Stomach (tissue), 9 donors: Measurements from ENCODE around the gene FGF14. TPM values are rescaled to one million over a fixed set of nuclear protein-coding genes. Genes with fewer than 3 reads are reported as not detected.

Experiments used
- DNase-seq, 2 donors: peaks; one replicate each; pipeline versions ENCODE4 v3.0.0 to v3.0.0-alpha.2; 2013 to 2019
- H3K27ac ChIP-seq, 5 donors: fragments of 200-600 bp in 4 of 5; sonication (generic) in 4 of 5; one replicate each; pipeline ENCODE4 v1.5.1; 2013 to 2019; ENCODE audit warnings: mild to moderate bottlenecking in 1 of 5, moderate library complexity in 1 of 5
- H3K27me3 ChIP-seq, 3 donors: fragments of 200-600 bp; sonication (generic); one replicate each; pipeline ENCODE4 v1.5.1; 2017 to 2019; ENCODE audit warnings: mixed run types in 1 of 3
- H3K36me3 ChIP-seq, 4 donors: fragments of 200-600 bp; sonication (generic); 1 replicate in 3 of 4; 2 replicates in 1 of 4; pipeline ENCODE4 v1.5.1; 2016 to 2019
- H3K4me1 ChIP-seq, 4 donors: fragments of 200-600 bp; sonication (generic); one replicate each; pipeline ENCODE4 v1.5.1; 2016 to 2019
- H3K4me3 ChIP-seq, 4 donors: fragments of 200-600 bp; sonication (generic) in 3 of 4; one replicate each; pipeline ENCODE4 v1.5.1; 2016 to 2019; ENCODE audit warnings: mild to moderate bottlenecking in 1 of 4
- H3K9me3 ChIP-seq, 4 donors: fragments of 200-600 bp; sonication (generic); one replicate each; pipeline ENCODE4 v1.5.1; 2016 to 2019
- EP300 ChIP-seq: sonication (generic); formaldehyde crosslinking; IDR thresholded peaks from one replicate; pipeline ENCODE4 v1.6.1; 2017; ENCODE audit warnings: antibody characterized with exemption
- POLR2A ChIP-seq, 4 donors: fragments of 450-650 bp; IDR thresholded peaks; one replicate each; pipeline ENCODE4 v1.6.1; 2016; ENCODE audit warnings: antibody characterized with exemption in 4 of 4, control low read depth in 2 of 4, mild to moderate bottlenecking in 1 of 4, moderate library complexity in 1 of 4
- POLR2AphosphoS5 ChIP-seq, 3 donors: sonication (generic); formaldehyde crosslinking; IDR thresholded peaks; one replicate each; pipeline ENCODE4 v1.6.1; 2016; ENCODE audit warnings: antibody characterized with exemption in 3 of 3
- WGBS, 5 donors: extraction: QIAGEN DNeasy Blood & Tissue Kit in 3 of 5; methylation state at CpG; one replicate each; pipeline versions ENCODE4 v1.1.5 to v1.1.7; 2013 to 2018; 5-methylcytosine and 5-hydroxymethylcytosine counted together
- intact Hi-C: fragments of 100-400 bp; cut with DNase I; formaldehyde crosslinking; loops from one replicate; pipeline ENCODE4 v1.15.1; 2023; ENCODE audit warnings: low total_unique reads
- polyA plus RNA-seq, 3 donors: library from polyadenylated mRNA; stranded (reverse); fragments of 200-250 nt; gene quantifications; one replicate each; pipeline ENCODE4 v1.2.3, GENCODE V29; 2013
- total RNA-seq, 5 donors: library from RNA; depleted of rRNA; stranded (reverse); fragments of >200 nt; gene quantifications; one replicate each; pipeline versions ENCODE4 v1.1.0 to v1.2.3, GENCODE V29; 2014 to 2016
- TF ChIP-seq, protein P1 (sequence below), 7 experiments: fragments of 450-650 bp in 4 of 7; fragments of 200-600 bp in 3 of 7; sonication (generic) in 3 of 7; IDR thresholded peaks; one replicate each; pipeline ENCODE4 v1.5.1; 2016 to 2019; ENCODE audit warnings: antibody characterized with exemption in 7 of 7, control low read depth in 2 of 7, mild to moderate bottlenecking in 1 of 7
- donor health status: healthy with polysubstance abuse.
- donor health status: Bipolar disorder and iron deficiency.
- donor health status: healthy.

FGF14 gene
- total and polyA plus RNA-seq, 8 donors, result 0.08 to 6.6 (median 0.54) TPM

DNA sequence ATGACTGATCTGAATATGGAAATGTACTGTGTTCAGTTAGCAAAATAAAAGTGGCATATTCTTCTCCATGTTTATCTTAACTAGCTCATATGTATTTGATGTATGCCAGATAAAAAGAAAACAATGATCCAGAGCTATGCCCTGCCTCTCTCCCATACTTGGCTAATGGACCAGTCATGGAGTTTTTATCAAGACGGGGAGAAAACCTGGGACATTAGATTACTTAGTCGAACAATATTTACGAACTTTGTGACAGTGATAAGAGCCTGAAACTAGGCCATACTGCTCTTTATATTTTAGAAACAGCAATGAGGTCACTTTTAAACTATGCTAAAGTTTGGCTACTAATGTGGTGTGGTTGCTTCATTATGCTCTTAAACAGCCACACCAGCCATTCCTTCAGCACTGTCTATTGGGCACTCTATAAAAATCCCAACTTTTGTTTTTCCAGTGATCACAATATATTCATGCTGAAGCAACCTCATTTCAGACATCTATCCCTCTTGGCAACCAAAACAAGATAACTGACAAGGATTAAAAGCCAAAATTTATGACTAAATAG, 265.0 kb downstream of the FGF14 start:
- Histone ChIP-seq H3K27me3 (no peaks in the 10 kb centered on the region), H3K27ac (no peak overlapping the region), H3K4me3 (no peak overlapping the region), H3K9me3 (no peaks in the 10 kb centered on the region), H3K4me1 (peaks cover 0 to 13% (median 0%) of the 10 kb centered on the region in 4 donors), H3K36me3 (no peaks in the 10 kb centered on the region)
- whole genome bisulfite sequencing, 5 donors, result 23 to 50% (median 41%) methylated on average over 3 of the region's 3 CpGs
- peak in 1 of 2 donors; percentile 10 for DNase-seq
- TF ChIP-seq POLR2AphosphoS5 (IDR thresholded peaks at IDR 0.05) (no peak), POLR2A (IDR thresholded peaks at IDR 0.05) (no peak), EP300 (no peak)
- TF ChIP-seq, protein P1, sequence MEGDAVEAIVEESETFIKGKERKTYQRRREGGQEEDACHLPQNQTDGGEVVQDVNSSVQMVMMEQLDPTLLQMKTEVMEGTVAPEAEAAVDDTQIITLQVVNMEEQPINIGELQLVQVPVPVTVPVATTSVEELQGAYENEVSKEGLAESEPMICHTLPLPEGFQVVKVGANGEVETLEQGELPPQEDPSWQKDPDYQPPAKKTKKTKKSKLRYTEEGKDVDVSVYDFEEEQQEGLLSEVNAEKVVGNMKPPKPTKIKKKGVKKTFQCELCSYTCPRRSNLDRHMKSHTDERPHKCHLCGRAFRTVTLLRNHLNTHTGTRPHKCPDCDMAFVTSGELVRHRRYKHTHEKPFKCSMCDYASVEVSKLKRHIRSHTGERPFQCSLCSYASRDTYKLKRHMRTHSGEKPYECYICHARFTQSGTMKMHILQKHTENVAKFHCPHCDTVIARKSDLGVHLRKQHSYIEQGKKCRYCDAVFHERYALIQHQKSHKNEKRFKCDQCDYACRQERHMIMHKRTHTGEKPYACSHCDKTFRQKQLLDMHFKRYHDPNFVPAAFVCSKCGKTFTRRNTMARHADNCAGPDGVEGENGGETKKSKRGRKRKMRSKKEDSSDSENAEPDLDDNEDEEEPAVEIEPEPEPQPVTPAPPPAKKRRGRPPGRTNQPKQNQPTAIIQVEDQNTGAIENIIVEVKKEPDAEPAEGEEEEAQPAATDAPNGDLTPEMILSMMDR (IDR thresholded peaks at IDR 0.05), result no peak
- intact Hi-C loops, result no loop called here

DNA sequence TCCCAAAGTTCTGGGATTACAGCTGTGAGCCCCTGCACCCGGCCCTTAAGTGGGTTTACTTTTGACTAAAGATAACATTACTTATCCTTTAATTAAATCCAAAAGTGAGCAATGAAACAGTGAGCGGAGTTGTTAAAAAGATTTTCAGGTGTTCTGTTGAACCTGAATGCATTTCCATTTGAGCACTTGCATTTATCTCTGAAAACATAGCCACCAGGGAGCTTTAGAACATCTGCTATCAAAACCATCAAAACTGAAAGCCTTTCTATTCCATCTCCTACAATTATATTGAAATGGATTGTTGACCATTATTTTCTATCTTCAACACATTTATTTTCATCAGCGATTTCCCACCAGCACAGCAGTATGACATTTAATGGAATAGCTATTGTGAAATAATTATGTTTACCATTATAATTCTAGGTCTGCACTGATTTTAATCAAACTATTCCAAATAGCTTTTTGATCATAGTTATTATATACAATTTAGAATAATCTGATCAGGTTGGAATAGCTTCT, 269.0 kb downstream of the FGF14 start:
- 56 to 80% (median 68%) methylated on average over 3 of the region's 3 CpGs for WGBS, 5 donors

DNA sequence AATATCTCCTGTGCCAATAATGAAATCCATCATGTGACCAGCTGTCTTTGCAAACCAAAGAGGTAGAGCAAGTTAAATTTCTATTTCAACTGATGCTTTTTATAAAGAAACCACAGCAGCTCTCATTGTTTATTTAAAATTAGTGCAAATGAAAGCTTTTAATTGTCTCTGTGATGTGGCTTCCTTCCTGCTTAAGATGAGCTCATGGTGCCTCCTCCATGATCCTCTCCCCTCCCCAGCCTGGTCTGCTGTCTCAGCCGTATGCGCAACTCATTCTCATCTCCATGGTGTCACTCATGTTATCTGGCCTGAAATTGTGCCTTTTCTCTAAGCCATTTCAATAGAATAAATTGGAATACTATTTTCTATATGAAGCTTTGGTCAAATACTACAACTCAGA, 270.6 kb downstream of the FGF14 start:
- intact Hi-C loops, result no loop called here
- WGBS, 5 donors, result 81 to 89% (median 86%) methylated on average over 2 of the region's 2 CpGs
- no peak for DNase-seq
- H3K36me3 ChIP-seq, result no peaks in the 10 kb centered on the region
- peaks cover 0 to 3% (median 0%) of the 10 kb centered on the region in 4 donors for H3K4me1 ChIP-seq
- TF ChIP-seq, protein P1 (IDR thresholded peaks at IDR 0.05), result no peak
- TF ChIP-seq POLR2A (IDR thresholded peaks at IDR 0.05) (no peak), POLR2AphosphoS5 (IDR thresholded peaks at IDR 0.05) (no peak), EP300 (no peak)
- no peak overlapping the region for H3K4me3 ChIP-seq
- H3K27ac ChIP-seq, result no peak overlapping the region
- no peaks in the 10 kb centered on the region for H3K27me3 ChIP-seq
- H3K9me3 ChIP-seq, result no peaks in the 10 kb centered on the region

More for the DNA sequence above, 269.0 kb downstream of the FGF14 start:
- Histone ChIP-seq H3K27me3 (no peaks in the 10 kb centered on the region), H3K9me3 (no peaks in the 10 kb centered on the region), H3K27ac (no peak overlapping the region), H3K4me3 (no peak overlapping the region), H3K36me3 (no peaks in the 10 kb centered on the region), H3K4me1 (peaks cover 0 to 13% (median 0%) of the 10 kb centered on the region in 4 donors)
- intact Hi-C loops, result no loop called here
- DNase-seq, result no peak
- TF ChIP-seq, protein P1 (IDR thresholded peaks at IDR 0.05), result no peak
- TF ChIP-seq EP300 (no peak), POLR2AphosphoS5 (IDR thresholded peaks at IDR 0.05) (no peak), POLR2A (IDR thresholded peaks at IDR 0.05) (no peak)

DNA sequence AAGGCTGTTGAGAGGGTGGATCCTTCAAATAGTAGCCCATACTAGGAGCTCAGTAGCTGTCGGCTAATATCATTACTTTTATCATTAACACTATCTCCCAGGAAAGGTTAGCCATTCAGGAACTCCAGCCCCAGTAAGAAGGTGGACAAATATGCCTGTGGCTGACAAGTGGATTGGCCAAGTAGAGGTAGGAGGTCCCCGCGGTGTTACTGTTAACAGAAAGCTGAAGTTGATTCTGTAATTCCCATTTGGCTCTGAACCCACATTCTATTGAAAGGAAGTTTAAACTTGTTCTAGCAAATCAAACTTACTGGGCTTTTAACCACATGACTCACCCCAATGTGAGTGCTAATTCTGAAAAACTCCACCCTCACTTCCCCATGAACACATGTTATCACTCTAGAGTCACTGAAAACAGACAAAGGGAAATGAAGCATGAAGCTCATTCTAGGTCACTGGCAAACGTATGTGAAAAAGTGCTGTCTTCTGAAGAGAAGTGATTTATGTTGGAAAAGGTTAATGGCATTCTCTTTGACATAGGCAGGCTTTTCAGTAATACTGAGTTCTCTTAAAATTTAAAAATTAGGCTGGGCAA, 273.5 kb downstream of the FGF14 start:
- peak in 1 of 2 donors; percentile 35 for DNase-seq
- WGBS, 5 donors, result 22 to 49% (median 45%) methylated on average over 4 of the region's 4 CpGs
- TF ChIP-seq, protein P1 (IDR thresholded peaks at IDR 0.05), result no peak
- peak in 1 of 3 donors; percentile 31 for TF ChIP-seq POLR2AphosphoS5 (IDR thresholded peaks at IDR 0.05)
- H3K36me3 ChIP-seq, result no peaks in the 10 kb centered on the region
- H3K27me3 ChIP-seq, result no peaks in the 10 kb centered on the region
- H3K9me3 ChIP-seq, result no peaks in the 10 kb centered on the region
- H3K4me1 ChIP-seq, result no peaks in the 10 kb centered on the region
- H3K27ac ChIP-seq, result no peak overlapping the region
- intact Hi-C loops, result no loop called here
- no peak overlapping the region for H3K4me3 ChIP-seq
